ENCODE data around the gene CNTNAP4.

DNA sequence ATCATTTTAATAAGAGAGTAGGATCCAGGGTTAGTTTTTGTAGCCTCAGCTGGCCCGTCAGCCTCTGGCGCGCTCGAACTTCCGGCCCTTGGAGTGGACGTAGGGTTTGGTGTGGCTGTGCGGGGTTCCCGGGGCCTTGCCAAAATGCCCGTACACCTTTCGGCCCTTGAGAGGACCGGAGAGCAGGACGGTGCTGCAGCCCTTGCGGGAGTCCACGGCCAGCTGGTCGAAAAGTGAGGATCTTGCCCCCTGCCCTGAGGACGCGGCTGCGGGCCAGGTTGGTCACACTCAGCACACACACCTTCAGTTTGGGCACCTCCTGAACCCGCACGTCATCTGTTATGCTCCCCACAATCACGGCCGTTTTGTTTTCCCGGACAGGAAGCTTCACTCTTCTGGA is 42.2 kb upstream of the CNTNAP4 start:
- TF ChIP-seq CTCF (IDR thresholded peaks at IDR 0.05) (no peak), POLR2A (IDR thresholded peaks at IDR 0.05) (no peak)

Measured in adrenal gland (tissue), 5 donors.